Mononuclear cell (primary cell): ENCODE results near the gene NTRK1. TPM values are rescaled to one million over a fixed set of nuclear protein-coding genes. Genes with fewer than 3 reads are reported as not detected.

ENCODE experiments used
- H3K27me3 ChIP-seq: 2 replicates; pipeline ENCODE4 v1.6.0; 2011; ENCODE audit warnings: low read length, control low read depth; ENCODE audit not compliant: insufficient read depth
- H3K4me1 ChIP-seq: 2 replicates; pipeline ENCODE4 v1.5.1; 2011; ENCODE audit warnings: mild to moderate bottlenecking, low read length, control low read depth; ENCODE audit not compliant: insufficient read depth
- H3K4me3 ChIP-seq: 2 replicates; pipeline ENCODE4 v1.5.1; 2011; ENCODE audit warnings: mild to moderate bottlenecking, low read length, moderate library complexity
- H3K9me3 ChIP-seq: 2 replicates; pipeline ENCODE4 v1.5.1; 2011; ENCODE audit warnings: low read depth, mild to moderate bottlenecking, control low read depth, low read length
- total RNA-seq: library from RNA; depleted of rRNA; stranded (reverse); fragments of >200 nt; gene quantifications from one replicate; pipeline ENCODE4 v1.2.3, GENCODE V29; 2012

NTRK1 gene
- total RNA-seq, 1 donor = 0.31 TPM

DNA sequence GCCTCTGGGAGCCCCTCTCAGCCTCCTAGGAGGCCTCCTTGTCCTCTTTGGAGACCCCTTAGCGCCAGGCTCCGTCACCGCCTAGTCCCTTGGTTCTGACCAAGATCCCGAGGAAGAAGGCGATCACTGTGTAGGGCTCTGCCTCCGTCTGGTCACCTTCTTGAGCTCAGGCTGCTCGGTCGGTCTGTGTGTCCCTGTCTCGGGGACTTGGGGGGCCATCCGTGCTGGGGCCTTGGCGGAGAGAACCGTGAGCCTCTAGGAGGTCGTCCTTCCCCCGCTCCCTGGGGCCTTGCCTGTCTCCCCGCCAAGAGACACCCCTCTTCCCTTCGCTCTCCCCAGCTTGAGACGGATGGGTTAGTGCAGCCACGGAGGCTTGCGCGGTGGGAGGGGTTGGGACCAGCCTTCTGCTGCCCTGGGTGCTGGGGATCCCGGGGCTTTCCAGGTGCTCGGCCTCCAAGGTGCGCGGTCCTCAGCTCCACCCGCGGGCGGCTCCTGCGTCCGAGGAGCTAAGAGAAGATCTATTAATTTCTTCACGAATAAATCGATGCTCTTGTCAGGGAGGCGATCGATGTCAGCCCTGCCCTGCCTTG lies 1.0 kb upstream of the NTRK1 start:
- peaks cover 54% of the 10 kb centered on the region for H3K27me3 ChIP-seq
- H3K4me1 ChIP-seq = peaks cover 20% of the 10 kb centered on the region
- no peaks in the 10 kb centered on the region for H3K9me3 ChIP-seq
- H3K4me3 ChIP-seq = no peak overlapping the region

DNA sequence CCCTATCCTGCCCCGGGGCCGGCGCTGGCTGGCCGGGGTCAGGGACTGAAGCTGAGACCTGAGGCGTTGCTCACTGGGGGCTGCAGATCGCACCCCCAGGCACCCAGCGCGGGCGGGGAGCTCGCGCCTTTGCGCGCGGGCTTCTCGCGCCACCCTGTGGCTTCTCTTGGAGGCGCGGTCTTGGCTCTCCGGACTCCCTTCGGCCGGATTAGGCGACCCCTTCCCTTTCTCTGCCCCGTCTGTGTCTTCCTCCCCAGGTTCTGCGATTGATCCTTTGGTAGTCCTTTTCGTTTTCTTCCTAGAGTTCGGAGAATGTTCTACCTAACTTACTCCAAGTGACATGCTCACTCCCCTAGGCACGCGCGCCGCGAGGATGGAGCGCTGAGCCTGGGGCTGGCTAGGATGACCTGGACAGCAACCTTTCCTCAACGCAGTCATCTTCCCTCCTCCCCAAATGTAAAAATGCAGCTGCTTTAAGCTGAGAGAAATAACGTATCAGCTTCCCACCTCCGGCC lies 495 bp upstream of the NTRK1 start:
- Histone ChIP-seq H3K9me3 (no peaks in the 10 kb centered on the region), H3K27me3 (peaks cover 54% of the 10 kb centered on the region), H3K4me3 (no peak overlapping the region), H3K4me1 (peaks cover 20% of the 10 kb centered on the region)

DNA sequence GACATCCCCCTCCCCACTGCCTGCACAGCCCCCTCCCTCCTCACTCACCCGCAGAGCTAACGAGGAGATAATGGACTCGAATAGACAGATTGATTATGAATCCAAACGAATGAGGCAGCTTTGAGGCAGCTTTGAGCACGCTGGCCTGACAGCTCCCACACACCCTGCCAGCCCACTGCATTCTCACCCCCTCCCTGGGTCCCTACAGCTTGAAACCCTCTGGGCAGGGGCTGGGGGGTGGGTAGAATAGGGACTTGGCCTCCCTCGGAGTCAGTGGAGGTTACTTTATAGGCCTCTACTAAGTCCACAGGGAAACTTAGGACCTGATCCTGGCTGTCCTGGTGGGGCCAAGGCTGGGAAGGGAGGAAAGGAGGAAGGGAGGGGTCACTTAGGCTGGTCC lies 1.9 kb downstream of the NTRK1 start:
- Histone ChIP-seq H3K27me3 (peaks cover 53% of the 10 kb centered on the region), H3K4me3 (no peak overlapping the region), H3K9me3 (no peaks in the 10 kb centered on the region), H3K4me1 (peaks cover 23% of the 10 kb centered on the region)

DNA sequence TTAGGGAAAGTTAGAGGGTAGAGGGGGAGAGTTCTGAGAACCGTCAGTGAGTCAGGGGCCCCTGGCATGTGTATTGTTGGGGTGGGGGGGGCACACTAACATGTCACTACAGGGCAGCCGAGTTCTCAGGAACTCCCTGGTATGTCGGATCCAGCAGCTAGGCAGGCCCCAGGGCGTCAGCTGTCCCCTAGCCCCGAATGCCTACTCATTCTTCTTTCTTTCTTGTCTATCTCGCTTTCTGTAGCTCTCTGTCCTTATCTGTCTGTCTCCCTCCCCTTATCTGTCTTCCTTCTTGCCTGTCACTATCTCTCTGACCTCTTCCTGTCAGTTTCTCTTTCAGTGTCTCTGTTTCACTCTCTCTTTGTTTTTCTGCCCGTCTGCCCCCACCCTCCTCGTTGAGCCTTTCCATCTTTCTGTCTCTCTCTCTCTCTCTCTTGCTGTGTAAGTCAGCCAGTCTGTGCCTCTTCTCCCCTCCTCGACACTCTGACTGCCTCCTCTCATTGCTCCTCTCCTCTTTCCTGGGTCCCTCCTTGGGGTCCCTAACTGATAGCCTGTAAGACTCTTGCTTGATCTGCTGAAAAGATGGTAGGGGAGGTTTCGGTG lies 2.4 kb downstream of the NTRK1 start:
- Histone ChIP-seq H3K4me3 (no peak overlapping the region), H3K9me3 (no peaks in the 10 kb centered on the region), H3K27me3 (peaks cover 49% of the 10 kb centered on the region), H3K4me1 (peaks cover 23% of the 10 kb centered on the region)

GRCh38 chr1:156863631-156864030 lies 3.0 kb downstream of the NTRK1 start:
- H3K4me3 ChIP-seq = no peak overlapping the region
- peaks cover 23% of the 10 kb centered on the region for H3K4me1 ChIP-seq
- no peaks in the 10 kb centered on the region for H3K9me3 ChIP-seq
- H3K27me3 ChIP-seq = peaks cover 44% of the 10 kb centered on the region

DNA sequence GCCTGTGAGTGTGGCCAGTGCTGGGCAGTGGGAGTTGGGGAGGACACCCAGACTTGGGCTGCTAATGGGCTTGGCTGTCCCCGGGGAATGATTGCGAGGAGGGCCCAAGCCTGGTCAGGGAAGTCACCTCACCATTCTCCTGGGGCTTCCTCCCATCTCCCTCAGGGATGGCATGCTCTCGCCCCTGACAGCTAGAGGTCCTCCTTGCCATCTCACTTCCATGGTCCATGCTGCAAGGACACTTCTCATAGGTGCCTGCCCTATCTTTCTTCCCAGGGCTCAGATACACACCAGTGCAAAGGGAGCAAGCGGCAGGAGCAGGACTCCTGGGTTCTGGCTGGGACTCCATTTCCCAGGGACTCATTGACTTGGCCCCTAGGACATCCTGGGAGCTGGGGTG lies 4.1 kb downstream of the NTRK1 start:
- H3K27me3 ChIP-seq = peaks cover 34% of the 10 kb centered on the region
- H3K4me1 ChIP-seq = peaks cover 15% of the 10 kb centered on the region
- H3K4me3 ChIP-seq = no peak overlapping the region
- H3K9me3 ChIP-seq = no peaks in the 10 kb centered on the region

- peaks cover 29% of the 10 kb centered on the region for H3K27me3 ChIP-seq
- peaks cover 10% of the 10 kb centered on the region for H3K4me1 ChIP-seq
- H3K9me3 ChIP-seq = no peaks in the 10 kb centered on the region
- H3K4me3 ChIP-seq = no peak overlapping the region
Observed at GRCh38 chr1:156865258-156865657, 4.6 kb downstream of the NTRK1 start.

GRCh38 chr1:156865865-156866248 lies 5.2 kb downstream of the NTRK1 start:
- Histone ChIP-seq H3K27me3 (peaks cover 26% of the 10 kb centered on the region), H3K4me1 (peaks cover 7% of the 10 kb centered on the region), H3K4me3 (no peak overlapping the region), H3K9me3 (no peaks in the 10 kb centered on the region)

DNA sequence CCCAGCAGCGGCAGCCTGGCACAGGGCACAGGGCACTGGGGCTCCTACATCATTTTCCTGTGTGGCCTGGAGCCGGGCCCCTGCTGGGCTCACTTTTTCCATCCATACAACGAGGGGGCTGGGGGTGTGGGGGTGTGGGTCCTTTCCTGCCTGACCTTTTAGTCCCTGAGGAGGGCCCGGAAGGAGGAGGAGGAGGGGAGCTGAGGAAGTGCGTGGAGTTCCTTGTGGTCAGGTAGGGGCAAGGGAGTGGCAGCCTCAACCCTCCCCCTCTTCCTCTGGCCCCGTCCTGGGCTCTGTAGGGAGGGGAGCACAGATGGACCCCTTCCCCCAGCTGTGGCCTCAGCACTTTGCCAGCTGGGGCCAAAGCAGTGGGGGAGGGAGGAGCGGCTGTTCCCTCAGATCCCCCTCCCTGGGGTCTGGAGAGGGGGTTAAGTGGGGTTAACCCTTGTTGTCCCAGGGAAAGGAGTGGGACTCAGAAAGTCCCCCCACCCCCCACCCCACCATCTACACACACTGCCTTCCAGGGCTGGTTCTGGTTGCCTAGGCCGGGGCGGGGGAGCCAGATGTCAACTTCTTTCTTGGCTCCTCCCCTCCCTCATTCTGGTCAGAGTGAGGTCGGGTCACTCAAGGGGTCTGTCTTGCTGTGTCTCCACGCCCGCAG lies 5.7 kb downstream of the NTRK1 start:
- Histone ChIP-seq H3K9me3 (no peaks in the 10 kb centered on the region), H3K4me1 (peaks cover 2% of the 10 kb centered on the region), H3K27me3 (peaks cover 21% of the 10 kb centered on the region), H3K4me3 (no peak overlapping the region)

- H3K4me1 ChIP-seq = peaks cover 2% of the 10 kb centered on the region
- H3K27me3 ChIP-seq = peaks cover 3% of the 10 kb centered on the region
- H3K9me3 ChIP-seq = no peaks in the 10 kb centered on the region
- no peak overlapping the region for H3K4me3 ChIP-seq
Observed at GRCh38 chr1:156868341-156868740, 7.7 kb downstream of the NTRK1 start.

DNA sequence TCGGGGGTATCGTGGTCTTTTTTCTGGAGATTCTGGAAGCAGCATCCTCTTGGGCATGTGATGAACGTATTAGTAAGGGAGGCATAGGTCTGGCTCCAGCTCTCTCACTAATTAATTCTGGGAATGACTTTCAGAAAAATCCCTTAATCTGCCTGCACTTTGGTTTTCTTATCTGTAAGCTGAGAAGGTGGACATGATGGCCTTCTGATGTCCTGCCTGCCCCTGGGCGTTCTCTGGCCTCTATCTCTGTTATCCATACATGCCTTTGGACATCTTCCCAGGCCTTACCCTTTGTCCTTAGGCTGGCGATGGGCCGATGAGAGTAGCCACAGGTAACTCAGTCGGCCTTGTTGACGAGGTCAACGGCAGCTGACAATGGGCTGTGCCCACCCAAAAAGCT lies 8.8 kb downstream of the NTRK1 start:
- no peak overlapping the region for H3K4me3 ChIP-seq
- H3K9me3 ChIP-seq = no peaks in the 10 kb centered on the region
- H3K4me1 ChIP-seq = peaks cover 2% of the 10 kb centered on the region
- H3K27me3 ChIP-seq = peaks cover 3% of the 10 kb centered on the region

DNA sequence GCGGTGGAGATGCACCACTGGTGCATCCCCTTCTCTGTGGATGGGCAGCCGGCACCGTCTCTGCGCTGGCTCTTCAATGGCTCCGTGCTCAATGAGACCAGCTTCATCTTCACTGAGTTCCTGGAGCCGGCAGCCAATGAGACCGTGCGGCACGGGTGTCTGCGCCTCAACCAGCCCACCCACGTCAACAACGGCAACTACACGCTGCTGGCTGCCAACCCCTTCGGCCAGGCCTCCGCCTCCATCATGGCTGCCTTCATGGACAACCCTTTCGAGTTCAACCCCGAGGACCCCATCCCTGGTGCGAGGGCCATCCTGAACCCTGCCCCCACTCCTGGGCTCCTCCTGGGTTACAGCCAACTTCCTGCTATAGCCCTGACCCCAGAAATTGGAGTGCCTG lies 13.0 kb downstream of the NTRK1 start:
- Histone ChIP-seq H3K9me3 (no peaks in the 10 kb centered on the region), H3K4me1 (no peaks in the 10 kb centered on the region), H3K4me3 (no peak overlapping the region), H3K27me3 (no peaks in the 10 kb centered on the region)

DNA sequence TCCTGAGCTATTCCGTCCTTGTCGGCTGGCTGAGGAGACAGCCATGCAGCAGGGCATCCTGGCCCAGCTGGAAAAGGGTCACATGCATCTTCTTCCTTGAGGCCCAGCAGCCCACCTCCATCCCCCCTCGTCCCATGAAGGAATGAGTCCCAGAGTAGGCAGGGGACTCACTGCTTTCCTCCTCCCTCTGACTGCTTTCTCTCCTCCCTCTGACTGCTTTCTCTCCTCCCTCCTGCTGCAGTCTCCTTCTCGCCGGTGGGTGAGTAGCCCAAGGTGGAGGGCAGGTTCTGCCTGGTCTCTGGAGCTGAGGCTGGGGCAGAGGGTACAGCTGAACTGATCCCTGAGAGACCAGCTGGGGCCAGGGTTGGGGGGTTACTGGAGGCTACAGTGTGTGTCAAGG lies 13.5 kb downstream of the NTRK1 start:
- Histone ChIP-seq H3K4me1 (no peaks in the 10 kb centered on the region), H3K27me3 (no peaks in the 10 kb centered on the region), H3K9me3 (no peaks in the 10 kb centered on the region), H3K4me3 (no peak overlapping the region)

- no peaks in the 10 kb centered on the region for H3K9me3 ChIP-seq
- no peaks in the 10 kb centered on the region for H3K27me3 ChIP-seq
- H3K4me1 ChIP-seq = no peaks in the 10 kb centered on the region
- H3K4me3 ChIP-seq = no peak overlapping the region
Observed at GRCh38 chr1:156874572-156875340, 14.1 kb downstream of the NTRK1 start.

GRCh38 chr1:156875341-156875615 lies 14.6 kb downstream of the NTRK1 start:
- Histone ChIP-seq H3K4me3 (no peak overlapping the region), H3K9me3 (no peaks in the 10 kb centered on the region), H3K27me3 (no peaks in the 10 kb centered on the region), H3K4me1 (no peaks in the 10 kb centered on the region)
